GM12878 (cell line): ENCODE data around the gene SNX19. TPM values are rescaled to one million over a fixed set of nuclear protein-coding genes. Genes with fewer than 3 reads are reported as not detected.

Experiments used
- CUX1 ChIP-seq: IDR thresholded peaks from 2 replicates; pipeline ENCODE4 v1.6.1; 2012; ENCODE audit warnings: improper control_type of control experiment, low read depth, low read length; ENCODE audit not compliant: insufficient replicate concordance
- ETV6 ChIP-seq, 2 experiments: fragments of 450-650 bp in 1 of 2; IDR thresholded peaks in 1 of 2; conservative IDR thresholded peaks in 1 of 2; 2 replicates each; pipeline ENCODE4 v1.6.1; 2014; ENCODE audit warnings: antibody characterized with exemption in 1 of 2, borderline replicate concordance in 1 of 2, low read depth in 1 of 2, mild to moderate bottlenecking in 1 of 2, moderate library complexity in 1 of 2
- MEF2A ChIP-seq: IDR thresholded peaks from 2 replicates; pipeline ENCODE4 v1.6.1; 2011; ENCODE audit warnings: low read depth, mild to moderate bottlenecking, low read length, moderate library complexity; ENCODE audit not compliant: insufficient read depth
- PRDM15 ChIP-seq: fragments of 450-650 bp; formaldehyde crosslinking; IDR thresholded peaks from 2 replicates; pipeline ENCODE4 v1.4.0; 2020; ENCODE audit warnings: mild to moderate bottlenecking, moderate library complexity
- RB1 ChIP-seq: fragments of 450-650 bp; formaldehyde crosslinking; IDR thresholded peaks from 2 replicates; pipeline ENCODE4 v1.6.1; 2017; ENCODE audit warnings: mild to moderate bottlenecking, borderline replicate concordance
- REST ChIP-seq: IDR thresholded peaks from 2 replicates; pipeline ENCODE4 v1.6.1; 2012; ENCODE audit warnings: mild to moderate bottlenecking, low read depth, low read length
- SKIL ChIP-seq: fragments of 450-650 bp; IDR thresholded peaks from 2 replicates; pipeline ENCODE4 v1.6.1; 2017; ENCODE audit warnings: mild to moderate bottlenecking, low read depth, inconsistent platforms; ENCODE audit not compliant: poor library complexity, severe bottlenecking
- TCF7 ChIP-seq: IDR thresholded peaks from 2 replicates; pipeline ENCODE4 v1.6.1; 2014; ENCODE audit warnings: antibody characterized with exemption, borderline replicate concordance
- ZNF384 ChIP-seq: IDR thresholded peaks from 2 replicates; pipeline ENCODE4 v1.6.1; 2012; ENCODE audit warnings: low read depth, mild to moderate bottlenecking, low read length, improper control_type of control experiment, borderline replicate concordance
- polyA plus RNA-seq, 11 experiments: library from polyadenylated mRNA; depleted of rRNA in 4 of 11; unstranded in 6 of 11; stranded (reverse) in 5 of 11; fragments of >200 nt; fragmentation: Nextera tagmentation in 4 of 11; fragmentation: Illumina TruSeq in 1 of 11; extraction: Ambion mirVana in 4 of 11; extraction: Trizol in 1 of 11; gene quantifications; 1 replicate in 1 of 11; 2 replicates in 10 of 11; pipeline versions ENCODE4 v1.2.1 to v1.2.3, GENCODE V29; 2011 to 2016; ENCODE audit warnings: inconsistent platforms in 2 of 11, missing spikeins in 2 of 11, low read depth in 1 of 11
- total RNA-seq, 4 experiments: library from RNA; depleted of rRNA in 3 of 4; stranded (reverse); fragments of >200 nt in 3 of 4; fragmentation: Illumina TruSeq in 1 of 4; extraction: Trizol in 1 of 4; gene quantifications; 2 replicates each; pipeline versions ENCODE4 v1.2.1 to v1.2.3, GENCODE V29; 2013 to 2021

The SNX19 gene
- total and polyA plus RNA-seq, 10 of the 15 experiments (the other 5 are each of a cell fraction or from before 2014, with no cell fraction given) = 3.0 to 46.9 (median 30.4) TPM

GRCh38 chr11:130945896-130946295, 29.6 kb upstream of the SNX19 start (continued):
- TF ChIP-seq REST = no peak
- TF ChIP-seq ZNF384 = no peak
- no peak for TF ChIP-seq SKIL
- TF ChIP-seq PRDM15 (CRISPR knock-in tag) = no peak
- TF ChIP-seq MEF2A = no peak
- no peak for TF ChIP-seq RB1
- no peak for TF ChIP-seq CUX1
- TF ChIP-seq ETV6 (conservative IDR thresholded peaks at IDR 0.05 in 1 of 2, IDR thresholded peaks at IDR 0.05 in 1 of 2; ENCODE audit: borderline replicate concordance in 1 of 2, low read depth in 1 of 2) = no peak
- no peak for TF ChIP-seq TCF7
